Measurements from ENCODE around the gene DLL4. TPM values are rescaled to one million over a fixed set of nuclear protein-coding genes. Genes with fewer than 3 reads are reported as not detected.

DLL4 gene
- total and polyA plus RNA-seq, 4 donors = 11.8 to 31.8 (median 17.1) TPM

DNA sequence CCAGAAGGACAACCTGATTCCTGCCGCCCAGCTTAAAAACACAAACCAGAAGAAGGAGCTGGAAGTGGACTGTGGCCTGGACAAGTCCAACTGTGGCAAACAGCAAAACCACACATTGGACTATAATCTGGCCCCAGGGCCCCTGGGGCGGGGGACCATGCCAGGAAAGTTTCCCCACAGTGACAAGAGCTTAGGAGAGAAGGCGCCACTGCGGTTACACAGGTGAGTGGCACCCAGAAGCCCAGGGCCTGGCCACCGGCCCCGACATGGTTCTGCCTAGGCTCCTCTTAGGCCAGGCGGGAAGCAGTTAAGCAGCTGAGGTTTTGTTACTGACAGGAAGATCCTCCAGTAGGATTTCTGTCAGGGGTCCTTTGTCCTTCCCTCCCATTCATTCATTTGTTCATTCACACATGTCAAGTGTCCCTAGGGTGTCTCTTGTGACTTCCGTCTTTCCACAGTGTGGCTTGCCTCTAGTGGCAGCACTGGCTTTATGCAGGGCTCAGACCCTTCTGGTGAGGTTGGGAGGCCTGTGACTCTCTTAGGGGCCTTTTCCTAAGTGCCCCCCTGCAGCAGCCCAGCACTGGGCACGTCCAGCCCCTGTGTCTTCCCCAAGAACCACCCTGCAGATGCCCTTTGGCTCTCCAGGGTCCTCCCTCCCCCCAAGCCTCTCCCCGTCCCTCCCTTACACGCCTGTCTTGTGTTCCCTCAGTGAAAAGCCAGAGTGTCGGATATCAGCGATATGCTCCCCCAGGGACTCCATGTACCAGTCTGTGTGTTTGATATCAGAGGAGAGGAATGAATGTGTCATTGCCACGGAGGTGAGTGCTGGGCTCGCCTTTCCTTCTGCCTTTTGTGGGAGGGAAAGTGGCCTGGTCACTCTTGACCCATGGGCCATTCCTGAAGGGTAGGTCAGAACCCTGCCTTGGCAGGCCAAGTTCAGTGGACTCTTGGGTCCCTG lies 7.8 kb downstream of the DLL4 start:
- peaks cover 0 to 33% (median 23%) of the 10 kb centered on the region in 5 donors for H3K4me1 ChIP-seq (ENCODE audit: control insufficient read depth in 5 of 5, insufficient read depth in 5 of 5, low read length in 5 of 5)
- peaks cover 0 to 4% (median 0%) of the 10 kb centered on the region in 3 donors for H3K27me3 ChIP-seq (ENCODE audit: control insufficient read depth in 3 of 3, insufficient read depth in 3 of 3, low read length in 2 of 3)
- peak overlapping the region; percentile 38 to 46 for H3K27ac ChIP-seq (ENCODE audit: low read depth in 1 of 2, low read length in 1 of 2)
- H3K4me3 ChIP-seq = peak overlapping the region; percentile 1
- H3K36me3 ChIP-seq (ENCODE audit: control insufficient read depth in 4 of 4, insufficient read depth in 4 of 4, low read length in 4 of 4) = peaks cover 0 to 20% (median 0%) of the 10 kb centered on the region in 4 donors
- TF ChIP-seq, protein P1, sequence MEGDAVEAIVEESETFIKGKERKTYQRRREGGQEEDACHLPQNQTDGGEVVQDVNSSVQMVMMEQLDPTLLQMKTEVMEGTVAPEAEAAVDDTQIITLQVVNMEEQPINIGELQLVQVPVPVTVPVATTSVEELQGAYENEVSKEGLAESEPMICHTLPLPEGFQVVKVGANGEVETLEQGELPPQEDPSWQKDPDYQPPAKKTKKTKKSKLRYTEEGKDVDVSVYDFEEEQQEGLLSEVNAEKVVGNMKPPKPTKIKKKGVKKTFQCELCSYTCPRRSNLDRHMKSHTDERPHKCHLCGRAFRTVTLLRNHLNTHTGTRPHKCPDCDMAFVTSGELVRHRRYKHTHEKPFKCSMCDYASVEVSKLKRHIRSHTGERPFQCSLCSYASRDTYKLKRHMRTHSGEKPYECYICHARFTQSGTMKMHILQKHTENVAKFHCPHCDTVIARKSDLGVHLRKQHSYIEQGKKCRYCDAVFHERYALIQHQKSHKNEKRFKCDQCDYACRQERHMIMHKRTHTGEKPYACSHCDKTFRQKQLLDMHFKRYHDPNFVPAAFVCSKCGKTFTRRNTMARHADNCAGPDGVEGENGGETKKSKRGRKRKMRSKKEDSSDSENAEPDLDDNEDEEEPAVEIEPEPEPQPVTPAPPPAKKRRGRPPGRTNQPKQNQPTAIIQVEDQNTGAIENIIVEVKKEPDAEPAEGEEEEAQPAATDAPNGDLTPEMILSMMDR (IDR thresholded peaks at IDR 0.05; ENCODE audit: control extremely low read depth, extremely low read depth) = no peak
- no peaks in the 10 kb centered on the region for H3K9me3 ChIP-seq (ENCODE audit: control insufficient read depth in 4 of 4, insufficient read depth in 3 of 4, low read length in 3 of 4)
- no peak for ATAC-seq (ENCODE audit: insufficient read depth, low FRiP score)
- no peak overlapping the region for H3K9ac ChIP-seq (ENCODE audit: insufficient read depth in 1 of 2, low read length in 2 of 2)
- peak in 1 of 3 donors; percentile 44 for DNase-seq
- 68 to 75% methylated on average over 15 of the region's 15 CpGs for WGBS, 2 donors

DNA sequence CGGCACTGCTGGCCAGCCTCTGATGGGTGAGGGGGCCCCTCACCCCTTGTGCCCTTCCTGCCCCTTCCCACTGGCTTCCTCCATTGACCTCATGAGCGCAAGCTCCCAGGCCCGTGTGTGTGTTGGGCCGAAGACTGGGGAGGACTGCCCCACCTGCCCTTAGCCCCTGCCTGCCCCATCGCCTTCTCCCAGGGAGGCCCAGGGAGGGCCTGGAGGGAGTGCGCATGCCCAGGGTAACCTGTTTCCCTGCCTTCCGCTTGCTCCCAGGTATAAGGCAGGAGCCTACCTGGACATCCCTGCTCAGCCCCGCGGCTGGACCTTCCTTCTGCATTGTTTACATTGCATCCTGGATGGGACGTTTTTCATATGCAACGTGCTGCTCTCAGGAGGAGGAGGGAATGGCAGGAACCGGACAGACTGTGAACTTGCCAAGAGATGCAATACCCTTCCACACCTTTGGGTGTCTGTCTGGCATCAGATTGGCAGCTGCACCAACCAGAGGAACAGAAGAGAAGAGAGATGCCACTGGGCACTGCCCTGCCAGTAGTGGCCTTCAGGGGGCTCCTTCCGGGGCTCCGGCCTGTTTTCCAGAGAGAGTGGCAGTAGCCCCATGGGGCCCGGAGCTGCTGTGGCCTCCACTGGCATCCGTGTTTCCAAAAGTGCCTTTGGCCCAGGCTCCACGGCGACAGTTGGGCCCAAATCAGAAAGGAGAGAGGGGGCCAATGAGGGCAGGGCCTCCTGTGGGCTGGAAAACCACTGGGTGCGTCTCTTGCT lies 8.8 kb downstream of the DLL4 start:
- Histone ChIP-seq H3K36me3 (ENCODE audit: control insufficient read depth in 4 of 4, insufficient read depth in 4 of 4, low read length in 4 of 4) (peaks cover 0 to 17% (median 0%) of the 10 kb centered on the region in 4 donors), H3K4me1 (ENCODE audit: control insufficient read depth in 5 of 5, insufficient read depth in 5 of 5, low read length in 5 of 5) (peaks cover 0 to 36% (median 28%) of the 10 kb centered on the region in 5 donors), H3K4me3 (no peak overlapping the region), H3K27ac (ENCODE audit: low read depth in 1 of 2, low read length in 1 of 2) (peak overlapping the region; percentile 38 to 46), H3K27me3 (ENCODE audit: control insufficient read depth in 3 of 3, insufficient read depth in 3 of 3, low read length in 2 of 3) (no peaks in the 10 kb centered on the region), H3K9me3 (ENCODE audit: control insufficient read depth in 4 of 4, insufficient read depth in 3 of 4, low read length in 3 of 4) (no peaks in the 10 kb centered on the region), H3K9ac (ENCODE audit: insufficient read depth in 1 of 2, low read length in 2 of 2) (no peak overlapping the region)
- WGBS, 2 donors = 65 to 71% methylated on average over 19 of the region's 19 CpGs
- ATAC-seq (ENCODE audit: insufficient read depth, low FRiP score) (no peak), DNase-seq (no peak)
- TF ChIP-seq, protein P1 (IDR thresholded peaks at IDR 0.05; ENCODE audit: control extremely low read depth, extremely low read depth) = no peak

DNA sequence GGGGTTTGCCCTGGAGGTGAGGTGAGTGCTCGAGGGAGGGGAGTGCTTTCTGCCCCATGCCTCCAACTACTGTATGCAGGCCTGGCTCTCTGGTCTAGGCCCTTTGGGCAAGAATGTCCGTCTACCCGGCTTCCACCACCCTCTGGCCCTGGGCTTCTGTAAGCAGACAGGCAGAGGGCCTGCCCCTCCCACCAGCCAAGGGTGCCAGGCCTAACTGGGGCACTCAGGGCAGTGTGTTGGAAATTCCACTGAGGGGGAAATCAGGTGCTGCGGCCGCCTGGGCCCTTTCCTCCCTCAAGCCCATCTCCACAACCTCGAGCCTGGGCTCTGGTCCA lies 9.4 kb downstream of the DLL4 start:
- DNase-seq = no peak

More for the DNA sequence above, 9.4 kb downstream of the DLL4 start:
- ATAC-seq (ENCODE audit: insufficient read depth, low FRiP score) = no peak
- Histone ChIP-seq H3K27ac (ENCODE audit: low read depth in 1 of 2, low read length in 1 of 2) (no peak overlapping the region), H3K36me3 (ENCODE audit: control insufficient read depth in 4 of 4, insufficient read depth in 4 of 4, low read length in 4 of 4) (peaks cover 0 to 17% (median 0%) of the 10 kb centered on the region in 4 donors), H3K9me3 (ENCODE audit: control insufficient read depth in 4 of 4, insufficient read depth in 3 of 4, low read length in 3 of 4) (no peaks in the 10 kb centered on the region), H3K4me1 (ENCODE audit: control insufficient read depth in 5 of 5, insufficient read depth in 5 of 5, low read length in 5 of 5) (peaks cover 0 to 36% (median 23%) of the 10 kb centered on the region in 5 donors), H3K27me3 (ENCODE audit: control insufficient read depth in 3 of 3, insufficient read depth in 3 of 3, low read length in 2 of 3) (no peaks in the 10 kb centered on the region), H3K9ac (ENCODE audit: insufficient read depth in 1 of 2, low read length in 2 of 2) (no peak overlapping the region), H3K4me3 (no peak overlapping the region)
- 76 to 88% methylated on average over 6 of the region's 6 CpGs for WGBS, 2 donors
- TF ChIP-seq, protein P1 (IDR thresholded peaks at IDR 0.05; ENCODE audit: control extremely low read depth, extremely low read depth) = no peak

Measured in lung (tissue), 12 donors.